ENCODE data around the gene ARHGAP42.

GRCh38 chr11:100984668-100985067 is 297.6 kb downstream of the ARHGAP42 start:
- TF ChIP-seq CTCF (IDR thresholded peaks at IDR 0.05; ENCODE audit: low read depth, low read length) (no peak), MYC (IDR thresholded peaks at IDR 0.05; ENCODE audit: low read depth, low read length) (no peak), POLR2A (IDR thresholded peaks at IDR 0.05; ENCODE audit: extremely low read depth, insufficient read length) (no peak)
